Sigmoid colon (tissue), 4 donors: ENCODE results near the gene NR6A1.

Source experiments
- EP300 ChIP-seq, 4 donors: sonication (generic); formaldehyde crosslinking; IDR thresholded peaks; one replicate each; pipeline ENCODE4 v1.6.1; 2017; ENCODE audit warnings: antibody characterized with exemption in 4 of 4
- POLR2A ChIP-seq, 2 donors: fragments of 450-650 bp; IDR thresholded peaks; one replicate each; pipeline ENCODE4 v1.6.1; 2016; ENCODE audit warnings: antibody characterized with exemption in 2 of 2, mild to moderate bottlenecking in 2 of 2, moderate library complexity in 2 of 2
- POLR2AphosphoS5 ChIP-seq, 4 donors: sonication (generic); formaldehyde crosslinking; IDR thresholded peaks; one replicate each; pipeline ENCODE4 v1.6.1; 2017; ENCODE audit warnings: antibody characterized with exemption in 4 of 4
- TF ChIP-seq, protein P1 (sequence below), 4 experiments: fragments of 450-650 bp in 3 of 4; fragments of 200-600 bp in 1 of 4; IDR thresholded peaks; one replicate each; pipeline ENCODE4 v1.5.1; 2016 to 2019; ENCODE audit warnings: antibody characterized with exemption in 4 of 4, mild to moderate bottlenecking in 3 of 4, moderate library complexity in 2 of 4

DNA sequence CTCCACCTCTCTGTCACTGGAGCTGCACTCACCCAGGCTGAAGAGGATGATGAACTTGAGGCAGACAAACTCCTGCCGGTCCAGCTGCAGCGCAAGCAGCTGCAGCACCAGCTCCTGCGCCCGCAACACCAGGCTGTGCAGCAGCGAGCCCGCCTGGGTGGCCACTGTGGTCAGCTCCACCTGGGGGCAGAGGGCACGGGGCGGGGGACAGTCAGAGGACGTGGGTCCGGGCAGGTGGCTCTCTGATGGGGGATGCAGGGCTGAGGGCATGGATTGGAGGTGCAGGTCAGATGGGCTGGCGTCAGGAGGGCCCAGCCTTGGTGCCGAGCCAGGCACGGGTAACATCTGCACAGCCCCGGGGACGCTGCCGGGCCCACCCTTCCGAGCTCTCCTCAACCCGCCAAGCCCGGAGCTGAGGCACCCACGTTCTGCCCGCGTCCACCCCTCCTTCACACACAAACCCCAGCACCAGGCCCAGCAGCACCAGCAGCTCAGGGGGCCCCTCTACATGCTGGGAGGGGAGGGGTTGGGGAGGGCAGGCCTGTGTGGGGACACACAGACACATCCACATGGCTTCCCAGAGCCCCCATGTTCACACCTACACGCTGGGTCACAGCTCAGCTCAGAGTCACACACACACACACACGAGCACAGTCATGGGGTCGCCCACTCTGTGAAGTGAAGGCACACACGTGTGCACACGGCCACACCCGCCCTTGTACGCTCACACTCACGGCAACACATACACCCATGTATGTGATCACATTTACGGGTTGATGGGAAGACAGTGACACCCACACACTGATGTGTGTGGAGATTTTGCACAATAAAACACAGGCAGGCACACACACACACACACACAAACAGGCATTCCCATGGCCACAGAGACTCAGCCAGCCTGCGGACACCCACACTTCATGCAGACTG lies 279.8 kb downstream of the NR6A1 start:
- TF ChIP-seq, protein P1, sequence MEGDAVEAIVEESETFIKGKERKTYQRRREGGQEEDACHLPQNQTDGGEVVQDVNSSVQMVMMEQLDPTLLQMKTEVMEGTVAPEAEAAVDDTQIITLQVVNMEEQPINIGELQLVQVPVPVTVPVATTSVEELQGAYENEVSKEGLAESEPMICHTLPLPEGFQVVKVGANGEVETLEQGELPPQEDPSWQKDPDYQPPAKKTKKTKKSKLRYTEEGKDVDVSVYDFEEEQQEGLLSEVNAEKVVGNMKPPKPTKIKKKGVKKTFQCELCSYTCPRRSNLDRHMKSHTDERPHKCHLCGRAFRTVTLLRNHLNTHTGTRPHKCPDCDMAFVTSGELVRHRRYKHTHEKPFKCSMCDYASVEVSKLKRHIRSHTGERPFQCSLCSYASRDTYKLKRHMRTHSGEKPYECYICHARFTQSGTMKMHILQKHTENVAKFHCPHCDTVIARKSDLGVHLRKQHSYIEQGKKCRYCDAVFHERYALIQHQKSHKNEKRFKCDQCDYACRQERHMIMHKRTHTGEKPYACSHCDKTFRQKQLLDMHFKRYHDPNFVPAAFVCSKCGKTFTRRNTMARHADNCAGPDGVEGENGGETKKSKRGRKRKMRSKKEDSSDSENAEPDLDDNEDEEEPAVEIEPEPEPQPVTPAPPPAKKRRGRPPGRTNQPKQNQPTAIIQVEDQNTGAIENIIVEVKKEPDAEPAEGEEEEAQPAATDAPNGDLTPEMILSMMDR (IDR thresholded peaks at IDR 0.05), result no peak
- TF ChIP-seq POLR2A (IDR thresholded peaks at IDR 0.05) (no peak), POLR2AphosphoS5 (IDR thresholded peaks at IDR 0.05) (no peak), EP300 (IDR thresholded peaks at IDR 0.05) (no peak)
